Lower leg skin (tissue), 4 donors: ENCODE data around the gene PTCD2. TPM values are rescaled to one million over a fixed set of nuclear protein-coding genes. Genes with fewer than 3 reads are reported as not detected.
"Not testable (repeated sequence)": the region's sequence is repeated elsewhere in the genome, so short reads cannot be mapped to it uniquely, and the experiment has no call there.

Experiments used
- DNase-seq, 2 donors: peaks; one replicate each; pipeline ENCODE4 v3.0.0-alpha.2; 2019; ENCODE audit warnings: low spot score in 2 of 2
- H3K4me3 ChIP-seq: fragments of 200-600 bp; sonication (generic); 2 replicates; pipeline ENCODE4 v1.5.1; 2017; ENCODE audit warnings: mild to moderate bottlenecking, low read depth; ENCODE audit not compliant: poor library complexity, severe bottlenecking
- CTCF ChIP-seq, 3 donors: fragments of 450-650 bp; IDR thresholded peaks; one replicate each; pipeline ENCODE4 v1.5.1; 2016; ENCODE audit warnings: antibody characterized with exemption in 3 of 3, mild to moderate bottlenecking in 3 of 3, moderate library complexity in 2 of 3
- POLR2A ChIP-seq, 2 donors: fragments of 450-650 bp; IDR thresholded peaks; one replicate each; pipeline ENCODE4 v1.6.1; 2016 to 2017; ENCODE audit warnings: antibody characterized with exemption in 2 of 2, mild to moderate bottlenecking in 1 of 2, moderate library complexity in 1 of 2
- WGBS, 2 donors: methylation state at CpG; one replicate each; pipeline ENCODE4 v1.1.5; 2018; 5-methylcytosine and 5-hydroxymethylcytosine counted together
- intact Hi-C: fragments of 100-400 bp; cut with DNase I; formaldehyde crosslinking; loops from one replicate; pipeline ENCODE4 v1.15.0; 2023; ENCODE audit warnings: low total_unique reads
- total RNA-seq, 4 donors: library from RNA; depleted of rRNA; stranded (reverse); fragments of >200 nt; gene quantifications; one replicate each; pipeline ENCODE4 v1.1.0, GENCODE V29; 2016

PTCD2 gene
- total RNA-seq, 4 donors from 2014 or later, result 7.2 to 12.5 (median 7.9) TPM

GRCh38 chr5:72291601-72292000, 28.6 kb upstream of the PTCD2 start:
- WGBS, 2 donors, result 84 to 87% methylated on average over 3 of the region's 3 CpGs
- no peak overlapping the region for H3K4me3 ChIP-seq
- intact Hi-C loops, result no loop called here
- TF ChIP-seq POLR2A (IDR thresholded peaks at IDR 0.05) (no peak), CTCF (IDR thresholded peaks at IDR 0.05) (no peak)
- no peak for DNase-seq

- WGBS, 2 donors, result 86 to 94% methylated on average over 1 of the region's 1 CpG
- no peak overlapping the region for H3K4me3 ChIP-seq
- TF ChIP-seq CTCF (IDR thresholded peaks at IDR 0.05) (no peak), POLR2A (IDR thresholded peaks at IDR 0.05) (no peak)
- intact Hi-C loops, result no loop called here
- DNase-seq, result no peak
Measured at GRCh38 chr5:72292411-72292810, 27.8 kb upstream of the PTCD2 start.

- intact Hi-C loops, result no loop called here
- TF ChIP-seq POLR2A (IDR thresholded peaks at IDR 0.05) (no peak), CTCF (IDR thresholded peaks at IDR 0.05) (no peak)
- no peak overlapping the region for H3K4me3 ChIP-seq
- WGBS, 2 donors, result 77 to 82% methylated on average over 3 of the region's 3 CpGs
- DNase-seq, result no peak
Measured at GRCh38 chr5:72293495-72294055, 26.6 kb upstream of the PTCD2 start.

GRCh38 chr5:72294473-72294872, 25.7 kb upstream of the PTCD2 start:
- TF ChIP-seq CTCF (IDR thresholded peaks at IDR 0.05) (no peak), POLR2A (IDR thresholded peaks at IDR 0.05) (no peak)
- 74 to 78% methylated on average over 2 of the region's 2 CpGs for WGBS, 2 donors
- no peak for DNase-seq
- no peak overlapping the region for H3K4me3 ChIP-seq
- intact Hi-C loops, result no loop called here

- no peak overlapping the region for H3K4me3 ChIP-seq
- DNase-seq, result no peak
- TF ChIP-seq POLR2A (IDR thresholded peaks at IDR 0.05) (no peak), CTCF (IDR thresholded peaks at IDR 0.05) (no peak)
- intact Hi-C loops, result no loop called here
- 89 to 94% methylated on average over 4 of the region's 4 CpGs for WGBS, 2 donors
Measured at GRCh38 chr5:72295539-72295938, 24.6 kb upstream of the PTCD2 start.

GRCh38 chr5:72296256-72296655, 23.9 kb upstream of the PTCD2 start:
- 97% methylated on average over 2 of the region's 2 CpGs for WGBS, 2 donors
- TF ChIP-seq CTCF (IDR thresholded peaks at IDR 0.05) (no peak), POLR2A (IDR thresholded peaks at IDR 0.05) (no peak)
- intact Hi-C loops, result no loop called here
- no peak for DNase-seq
- no peak overlapping the region for H3K4me3 ChIP-seq

- 94 to 95% methylated on average over 3 of the region's 3 CpGs for WGBS, 2 donors
- intact Hi-C loops, H3K4me3 ChIP-seq, DNase-seq: not testable (repeated sequence)
Measured at GRCh38 chr5:72298136-72298535, 22.0 kb upstream of the PTCD2 start.
